Right renal pelvis (tissue), 4 donors: ENCODE data around the gene FBLN1. TPM values are rescaled to one million over a fixed set of nuclear protein-coding genes. Genes with fewer than 3 reads are reported as not detected.
"Not testable (repeated sequence)": the region's sequence is repeated elsewhere in the genome, so short reads cannot be mapped to it uniquely, and the experiment has no call there.

Experiments
- DNase-seq, 4 donors: peaks; one replicate each; pipeline ENCODE4 v3.0.0-alpha.2; 2013; ENCODE audit warnings: low read depth in 4 of 4, low spot score in 3 of 4, missing footprints in 1 of 4
- polyA plus RNA-seq, 4 donors: library from polyadenylated mRNA; unstranded; fragments of 120-200 nt; gene quantifications; one replicate each; pipeline ENCODE4 v1.2.1, GENCODE V29; 2013; ENCODE audit not compliant: insufficient read length in 4 of 4

FBLN1 gene
- polyA plus RNA-seq, 4 donors: 95.2 to 194 (median 139) TPM

GRCh38 chr22:45526768-45527360, 24.2 kb downstream of the FBLN1 start:
- no peak for DNase-seq

- DNase-seq: no peak
Measured at GRCh38 chr22:45527456-45527855, 24.8 kb downstream of the FBLN1 start.

GRCh38 chr22:45528046-45528445, 25.4 kb downstream of the FBLN1 start:
- DNase-seq: no peak

GRCh38 chr22:45529105-45529504, 26.4 kb downstream of the FBLN1 start:
- no peak for DNase-seq

GRCh38 chr22:45529971-45530575, 27.4 kb downstream of the FBLN1 start:
- DNase-seq: no peak

- no peak for DNase-seq
Measured at GRCh38 chr22:45531441-45532234, 29.0 kb downstream of the FBLN1 start.

- DNase-seq: no peak
Measured at GRCh38 chr22:45532235-45532631, 29.6 kb downstream of the FBLN1 start.

- no peak for DNase-seq
Measured at GRCh38 chr22:45533703-45534102, 31.0 kb downstream of the FBLN1 start.

GRCh38 chr22:45534339-45535192, 31.9 kb downstream of the FBLN1 start:
- DNase-seq: peak in 1 of 4 donors; percentile 42

GRCh38 chr22:45535290-45535689, 32.6 kb downstream of the FBLN1 start:
- DNase-seq: no peak

- DNase-seq: not testable (repeated sequence)
Measured at GRCh38 chr22:45535835-45536234, 33.2 kb downstream of the FBLN1 start.

GRCh38 chr22:45537734-45538181, 35.1 kb downstream of the FBLN1 start:
- no peak for DNase-seq

- DNase-seq: no peak
Measured at GRCh38 chr22:45538281-45538680, 35.6 kb downstream of the FBLN1 start.

- DNase-seq: no peak
Measured at GRCh38 chr22:45540122-45540521, 37.4 kb downstream of the FBLN1 start.

- no peak for DNase-seq
Measured at GRCh38 chr22:45541382-45541979, 38.8 kb downstream of the FBLN1 start.

GRCh38 chr22:45542001-45542520, 39.4 kb downstream of the FBLN1 start:
- DNase-seq: no peak

GRCh38 chr22:45542736-45543135, 40.1 kb downstream of the FBLN1 start:
- not testable (repeated sequence) for DNase-seq

GRCh38 chr22:45543243-45543642, 40.6 kb downstream of the FBLN1 start:
- no peak for DNase-seq

GRCh38 chr22:45544588-45545170, 42.0 kb downstream of the FBLN1 start:
- DNase-seq: no peak
